Retinal pigment epithelial cell (primary cell): ENCODE data around the gene SHISAL1.

Experiments
- DNase-seq: peaks from one replicate; pipeline ENCODE4 v3.0.0-alpha.2; 2010; ENCODE audit warnings: low read depth
- H3K4me3 ChIP-seq: 2 replicates; pipeline ENCODE4 v1.5.1; 2011; ENCODE audit warnings: mild to moderate bottlenecking, low read length, control low read depth, moderate library complexity
- TF ChIP-seq, protein P1 (sequence below): conservative IDR thresholded peaks from 2 replicates; pipeline ENCODE4 v1.5.1; 2011; ENCODE audit warnings: low read depth, low read length, control low read depth, inconsistent platforms

The SHISAL1 gene

GRCh38 chr22:44351685-44352377 is 39.1 kb upstream of the SHISAL1 start:
- TF ChIP-seq, protein P1, sequence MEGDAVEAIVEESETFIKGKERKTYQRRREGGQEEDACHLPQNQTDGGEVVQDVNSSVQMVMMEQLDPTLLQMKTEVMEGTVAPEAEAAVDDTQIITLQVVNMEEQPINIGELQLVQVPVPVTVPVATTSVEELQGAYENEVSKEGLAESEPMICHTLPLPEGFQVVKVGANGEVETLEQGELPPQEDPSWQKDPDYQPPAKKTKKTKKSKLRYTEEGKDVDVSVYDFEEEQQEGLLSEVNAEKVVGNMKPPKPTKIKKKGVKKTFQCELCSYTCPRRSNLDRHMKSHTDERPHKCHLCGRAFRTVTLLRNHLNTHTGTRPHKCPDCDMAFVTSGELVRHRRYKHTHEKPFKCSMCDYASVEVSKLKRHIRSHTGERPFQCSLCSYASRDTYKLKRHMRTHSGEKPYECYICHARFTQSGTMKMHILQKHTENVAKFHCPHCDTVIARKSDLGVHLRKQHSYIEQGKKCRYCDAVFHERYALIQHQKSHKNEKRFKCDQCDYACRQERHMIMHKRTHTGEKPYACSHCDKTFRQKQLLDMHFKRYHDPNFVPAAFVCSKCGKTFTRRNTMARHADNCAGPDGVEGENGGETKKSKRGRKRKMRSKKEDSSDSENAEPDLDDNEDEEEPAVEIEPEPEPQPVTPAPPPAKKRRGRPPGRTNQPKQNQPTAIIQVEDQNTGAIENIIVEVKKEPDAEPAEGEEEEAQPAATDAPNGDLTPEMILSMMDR = no peak
- H3K4me3 ChIP-seq = no peak overlapping the region
- peak; percentile 80 for DNase-seq

DNA sequence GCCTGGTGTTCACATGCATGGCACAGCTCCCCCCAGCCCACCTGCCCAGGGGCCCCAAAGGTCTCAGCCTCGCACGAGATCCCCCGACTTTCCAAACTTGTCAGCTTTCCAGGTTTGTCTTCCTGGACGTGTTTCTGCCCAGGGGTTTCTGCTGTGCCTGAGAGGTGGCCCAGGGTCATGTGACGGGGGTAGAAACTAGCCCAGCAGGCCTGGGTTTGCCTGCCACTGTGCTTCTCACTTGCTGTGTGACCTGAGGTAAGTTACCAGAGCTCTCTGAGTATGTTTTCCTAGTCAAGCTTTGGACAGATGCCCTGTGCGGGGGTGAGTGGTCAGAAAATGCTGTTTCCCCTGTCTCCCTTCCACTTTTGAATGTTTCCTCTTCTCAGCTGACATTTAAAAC is 38.3 kb upstream of the SHISAL1 start:
- TF ChIP-seq, protein P1 = no peak
- no peak for DNase-seq
- no peak overlapping the region for H3K4me3 ChIP-seq

- no peak for DNase-seq
- TF ChIP-seq, protein P1 = no peak
- no peak overlapping the region for H3K4me3 ChIP-seq
Measured at GRCh38 chr22:44349594-44349993, 36.8 kb upstream of the SHISAL1 start.

DNA sequence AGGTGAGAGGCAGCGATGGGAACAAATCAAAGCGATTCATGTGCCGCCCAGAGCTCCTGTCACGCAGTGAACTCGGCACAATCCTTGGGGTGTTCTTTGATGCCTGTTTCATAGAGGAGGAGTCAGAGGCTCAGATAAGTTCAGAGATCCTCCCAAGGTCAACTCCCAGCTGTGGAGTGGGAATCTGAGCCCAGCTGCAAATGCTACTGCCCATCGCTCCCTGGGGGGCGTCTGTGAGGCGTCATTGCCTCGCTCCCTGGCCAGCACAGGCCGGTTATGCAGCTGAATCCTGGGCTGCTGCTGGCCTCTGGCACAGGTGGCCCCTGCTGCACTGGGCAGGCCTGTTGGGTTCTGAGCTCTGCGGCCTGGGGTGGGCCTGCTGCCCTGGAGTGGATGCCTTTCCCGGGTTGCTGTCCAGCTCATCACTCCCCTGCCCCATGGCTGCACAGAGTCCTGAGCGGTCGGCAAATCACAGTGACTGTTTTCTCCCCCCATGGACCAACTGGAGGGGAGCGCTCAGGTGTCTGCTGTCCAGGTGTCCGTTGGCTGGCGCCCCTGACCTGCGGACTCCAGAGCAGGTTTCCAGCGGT is 36.3 kb upstream of the SHISAL1 start:
- TF ChIP-seq, protein P1 = no peak
- DNase-seq = no peak

DNA sequence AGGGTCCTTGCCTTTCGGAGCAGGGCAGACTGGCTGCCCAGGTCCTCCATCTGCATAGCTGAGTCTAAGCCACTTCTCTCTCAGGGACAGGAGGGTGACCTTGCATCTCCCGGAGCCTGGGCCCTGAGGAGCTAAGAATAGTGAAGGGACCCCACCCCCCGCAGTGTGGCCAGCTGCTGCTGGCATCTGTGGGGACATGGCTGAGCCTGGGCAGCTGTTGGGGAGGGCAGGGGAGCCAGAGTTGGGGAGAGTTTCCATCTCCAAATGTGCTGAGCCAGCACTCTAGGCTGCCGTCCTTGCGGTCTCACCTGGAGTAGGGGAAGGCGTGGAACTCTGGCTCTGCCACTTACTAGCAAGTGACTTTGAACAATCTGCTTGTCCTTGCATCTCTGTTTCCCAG is 34.8 kb upstream of the SHISAL1 start:
- TF ChIP-seq, protein P1 = no peak
- DNase-seq = no peak
- H3K4me3 ChIP-seq = no peak overlapping the region

More for the DNA sequence above, 36.3 kb upstream of the SHISAL1 start:
- H3K4me3 ChIP-seq = no peak overlapping the region

- DNase-seq = no peak
- TF ChIP-seq, protein P1 = no peak
- no peak overlapping the region for H3K4me3 ChIP-seq
Measured at GRCh38 chr22:44347080-44347479, 34.3 kb upstream of the SHISAL1 start.

- TF ChIP-seq, protein P1 = no peak
- no peak for DNase-seq
- no peak overlapping the region for H3K4me3 ChIP-seq
Measured at GRCh38 chr22:44345872-44346271, 33.1 kb upstream of the SHISAL1 start.
